ENCODE data around the gene SYNE1.
"Not testable (repeated sequence)": the region's sequence is repeated elsewhere in the genome, so short reads cannot be mapped to it uniquely, and the experiment has no call there.

The SYNE1 gene

GRCh38 chr6:152372945-152373344, 264.2 kb downstream of the SYNE1 start:
- no peak for DNase-seq (ENCODE audit: low read depth)

GRCh38 chr6:152371775-152372174, 265.4 kb downstream of the SYNE1 start:
- DNase-seq (ENCODE audit: low read depth): no peak

- DNase-seq (ENCODE audit: low read depth): no peak
These were observed 268.2 kb downstream of the SYNE1 start for GRCh38 chr6:152368751-152369624.

- no peak for DNase-seq (ENCODE audit: low read depth)
These were observed 272.3 kb downstream of the SYNE1 start for GRCh38 chr6:152364866-152365265.

GRCh38 chr6:152360034-152360433, 277.1 kb downstream of the SYNE1 start:
- DNase-seq (ENCODE audit: low read depth): no peak

GRCh38 chr6:152356662-152357061, 280.5 kb downstream of the SYNE1 start:
- no peak for DNase-seq (ENCODE audit: low read depth)

- no peak for DNase-seq (ENCODE audit: low read depth)
These were observed 281.1 kb downstream of the SYNE1 start for GRCh38 chr6:152356016-152356415.

GRCh38 chr6:152355166-152355565, 282.0 kb downstream of the SYNE1 start:
- no peak for DNase-seq (ENCODE audit: low read depth)

- no peak for DNase-seq (ENCODE audit: low read depth)
These were observed 283.7 kb downstream of the SYNE1 start for GRCh38 chr6:152353440-152353839.

- DNase-seq (ENCODE audit: low read depth): no peak
These were observed 285.4 kb downstream of the SYNE1 start for GRCh38 chr6:152351742-152352141.

- no peak for DNase-seq (ENCODE audit: low read depth)
These were observed 286.1 kb downstream of the SYNE1 start for GRCh38 chr6:152351110-152351509.

- DNase-seq (ENCODE audit: low read depth): no peak
These were observed 289.0 kb downstream of the SYNE1 start for GRCh38 chr6:152348116-152348515.

- no peak for DNase-seq (ENCODE audit: low read depth)
These were observed 293.3 kb downstream of the SYNE1 start for GRCh38 chr6:152343735-152344360.

- DNase-seq (ENCODE audit: low read depth): no peak
These were observed 295.6 kb downstream of the SYNE1 start for GRCh38 chr6:152341596-152341995.

GRCh38 chr6:152338335-152339125, 298.6 kb downstream of the SYNE1 start:
- DNase-seq (ENCODE audit: low read depth): peak; percentile 33

GRCh38 chr6:152334555-152334954, 302.6 kb downstream of the SYNE1 start:
- DNase-seq (ENCODE audit: low read depth): no peak

- DNase-seq (ENCODE audit: low read depth): no peak
These were observed 306.2 kb downstream of the SYNE1 start for GRCh38 chr6:152330961-152331360.

GRCh38 chr6:152329638-152330448, 307.3 kb downstream of the SYNE1 start:
- no peak for DNase-seq (ENCODE audit: low read depth)

- DNase-seq (ENCODE audit: low read depth): not testable (repeated sequence)
These were observed 309.0 kb downstream of the SYNE1 start for GRCh38 chr6:152328200-152328599.

- no peak for DNase-seq (ENCODE audit: low read depth)
These were observed 313.8 kb downstream of the SYNE1 start for GRCh38 chr6:152323376-152323775.

GRCh38 chr6:152318278-152318677, 318.9 kb downstream of the SYNE1 start:
- no peak for DNase-seq (ENCODE audit: low read depth)

GRCh38 chr6:152316024-152316423, 321.1 kb downstream of the SYNE1 start:
- no peak for DNase-seq (ENCODE audit: low read depth)
